Right atrium auricular region (tissue), 2 donors: ENCODE measurements around the gene PDZD2. TPM values are rescaled to one million over a fixed set of nuclear protein-coding genes. Genes with fewer than 3 reads are reported as not detected.

Experiments
- DNase-seq: peaks from one replicate; pipeline ENCODE4 v3.0.0-alpha.2; 2019; ENCODE audit warnings: low spot score
- H3K27ac ChIP-seq, 2 donors: fragments of 200-600 bp; sonication (generic); 1 replicate in 1 of 2; 2 replicates in 1 of 2; pipeline ENCODE4 v1.5.1; 2016 to 2019
- H3K27me3 ChIP-seq, 2 donors: fragments of 200-600 bp; sonication (generic); one replicate each; pipeline versions ENCODE4 v1.5.1 to v1.6.0; 2017 to 2019
- H3K36me3 ChIP-seq: fragments of 200-600 bp; sonication (generic); one replicate; pipeline ENCODE4 v1.5.1; 2016
- H3K4me1 ChIP-seq, 2 donors: fragments of 200-600 bp; sonication (generic); one replicate each; pipeline versions ENCODE4 v1.5.1 to v1.6.0; 2017 to 2019
- H3K4me3 ChIP-seq, 2 donors: fragments of 200-600 bp; sonication (generic); 1 replicate in 1 of 2; 2 replicates in 1 of 2; pipeline ENCODE4 v1.5.1; 2017 to 2019; ENCODE audit warnings: mild to moderate bottlenecking in 1 of 2, moderate library complexity in 1 of 2
- H3K9me3 ChIP-seq, 2 donors: fragments of 200-600 bp; sonication (generic); one replicate each; pipeline ENCODE4 v1.5.1; 2019
- total RNA-seq, 2 donors: library from RNA; depleted of rRNA; stranded (reverse); fragments of >200 nt; gene quantifications; one replicate each; pipeline ENCODE4 v1.1.0, GENCODE V29; 2016
- TF ChIP-seq, protein P1 (sequence below), 2 donors: fragments of 200-600 bp; sonication (generic); IDR thresholded peaks; one replicate each; pipeline ENCODE4 v1.5.1; 2019; ENCODE audit warnings: antibody characterized with exemption in 2 of 2

Gene PDZD2
- total RNA-seq, 2 donors from 2014 or later: 79.5 to 86.4 TPM

DNA sequence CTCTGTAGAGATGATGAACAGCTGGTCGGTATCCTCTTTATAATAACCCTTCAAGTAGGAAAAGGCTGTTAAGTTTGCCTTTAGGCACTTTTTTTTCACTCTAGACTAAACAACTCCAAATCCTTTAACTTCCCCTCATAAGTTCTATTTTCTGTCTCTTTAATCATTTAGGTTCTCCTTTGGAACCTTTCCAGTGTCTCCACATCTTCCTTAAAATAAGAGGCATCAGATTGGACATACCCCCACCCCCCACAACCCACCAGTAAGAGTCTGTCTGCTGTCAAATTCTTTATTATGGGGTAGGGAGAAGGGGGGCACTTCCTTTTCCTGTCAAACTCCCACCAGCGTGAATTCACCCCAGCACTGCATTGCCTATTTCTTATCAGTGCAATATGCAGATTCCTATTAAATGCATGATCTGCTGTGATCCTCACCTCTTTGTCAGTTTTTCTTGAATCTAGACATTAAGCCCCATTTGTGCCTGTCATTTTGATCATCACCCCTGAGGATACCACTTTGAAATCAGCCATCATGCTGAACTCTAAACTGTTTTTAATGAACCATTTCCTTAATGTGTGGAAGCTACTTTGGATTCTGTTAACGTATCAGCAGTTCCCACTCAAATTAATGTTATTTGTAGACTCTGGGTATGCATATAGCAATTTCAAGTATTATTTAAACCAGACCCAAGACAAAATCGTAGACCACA lies 212.2 kb downstream of the PDZD2 start:
- Histone ChIP-seq H3K27ac (no peak overlapping the region), H3K4me3 (no peak overlapping the region), H3K4me1 (peaks cover 0 to 28% of the 10 kb centered on the region in 2 donors), H3K27me3 (no peaks in the 10 kb centered on the region), H3K36me3 (no peaks in the 10 kb centered on the region), H3K9me3 (no peaks in the 10 kb centered on the region)
- TF ChIP-seq, protein P1, sequence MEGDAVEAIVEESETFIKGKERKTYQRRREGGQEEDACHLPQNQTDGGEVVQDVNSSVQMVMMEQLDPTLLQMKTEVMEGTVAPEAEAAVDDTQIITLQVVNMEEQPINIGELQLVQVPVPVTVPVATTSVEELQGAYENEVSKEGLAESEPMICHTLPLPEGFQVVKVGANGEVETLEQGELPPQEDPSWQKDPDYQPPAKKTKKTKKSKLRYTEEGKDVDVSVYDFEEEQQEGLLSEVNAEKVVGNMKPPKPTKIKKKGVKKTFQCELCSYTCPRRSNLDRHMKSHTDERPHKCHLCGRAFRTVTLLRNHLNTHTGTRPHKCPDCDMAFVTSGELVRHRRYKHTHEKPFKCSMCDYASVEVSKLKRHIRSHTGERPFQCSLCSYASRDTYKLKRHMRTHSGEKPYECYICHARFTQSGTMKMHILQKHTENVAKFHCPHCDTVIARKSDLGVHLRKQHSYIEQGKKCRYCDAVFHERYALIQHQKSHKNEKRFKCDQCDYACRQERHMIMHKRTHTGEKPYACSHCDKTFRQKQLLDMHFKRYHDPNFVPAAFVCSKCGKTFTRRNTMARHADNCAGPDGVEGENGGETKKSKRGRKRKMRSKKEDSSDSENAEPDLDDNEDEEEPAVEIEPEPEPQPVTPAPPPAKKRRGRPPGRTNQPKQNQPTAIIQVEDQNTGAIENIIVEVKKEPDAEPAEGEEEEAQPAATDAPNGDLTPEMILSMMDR (IDR thresholded peaks at IDR 0.05): no peak
- no peak for DNase-seq

DNA sequence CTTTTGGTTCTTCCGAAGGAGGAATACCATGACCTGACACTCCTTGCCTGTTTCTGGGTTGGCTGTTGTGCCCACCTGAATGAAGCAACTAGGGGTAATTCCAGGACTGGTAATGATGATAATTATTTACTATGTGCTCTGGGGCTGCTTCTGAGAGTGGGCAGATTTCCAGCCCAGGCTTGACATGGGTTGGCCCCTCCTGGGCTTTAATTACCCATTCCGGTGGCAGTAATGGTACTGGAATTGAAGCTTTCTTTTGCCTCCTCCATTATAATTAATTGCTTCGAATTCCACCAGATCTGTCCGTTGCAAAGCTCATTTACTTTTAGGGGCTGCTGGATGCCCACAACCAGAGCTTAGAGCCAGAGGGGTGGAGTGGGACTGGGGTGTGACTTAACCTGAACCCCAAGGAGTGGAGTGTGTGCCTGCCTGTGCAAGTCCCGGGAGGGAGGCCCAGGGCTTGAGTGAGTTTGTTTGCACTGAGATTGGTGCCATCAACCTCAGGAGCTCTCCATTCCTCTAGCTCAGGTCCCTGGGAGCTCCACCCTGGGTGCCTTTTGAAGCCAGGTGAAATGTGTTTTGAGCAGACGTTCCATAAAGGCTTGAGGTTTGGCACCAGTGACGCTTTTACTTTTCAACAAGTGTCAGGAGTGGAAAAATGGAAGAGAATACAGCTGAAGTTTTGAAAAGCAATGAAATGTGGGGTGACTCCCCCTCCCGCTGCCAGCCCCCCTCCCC lies 214.6 kb downstream of the PDZD2 start:
- peaks cover 0 to 32% of the 10 kb centered on the region in 2 donors for H3K4me1 ChIP-seq
- H3K27ac ChIP-seq: peak overlapping the region; percentile 61 to 78

GRCh38 chr5:31854181-31855133 lies 215.5 kb downstream of the PDZD2 start:
- Histone ChIP-seq H3K27ac (peak overlapping the region; percentile 61 to 78), H3K9me3 (peaks cover 4 to 10% of the 10 kb centered on the region in 2 donors), H3K36me3 (no peaks in the 10 kb centered on the region), H3K4me3 (peak overlapping the region; percentile 44 to 61), H3K4me1 (peaks cover 0 to 32% of the 10 kb centered on the region in 2 donors), H3K27me3 (no peaks in the 10 kb centered on the region)
- peak; percentile 60 for DNase-seq
- TF ChIP-seq, protein P1 (IDR thresholded peaks at IDR 0.05): no peak

More for the DNA sequence above, 214.6 kb downstream of the PDZD2 start:
- TF ChIP-seq, protein P1 (IDR thresholded peaks at IDR 0.05): no peak
- H3K27me3 ChIP-seq: no peaks in the 10 kb centered on the region
- no peaks in the 10 kb centered on the region for H3K36me3 ChIP-seq
- H3K9me3 ChIP-seq: peaks cover 0 to under 1% of the 10 kb centered on the region in 2 donors
- DNase-seq: no peak
- peak overlapping the region in 1 of 2 donors; percentile 61 for H3K4me3 ChIP-seq

DNA sequence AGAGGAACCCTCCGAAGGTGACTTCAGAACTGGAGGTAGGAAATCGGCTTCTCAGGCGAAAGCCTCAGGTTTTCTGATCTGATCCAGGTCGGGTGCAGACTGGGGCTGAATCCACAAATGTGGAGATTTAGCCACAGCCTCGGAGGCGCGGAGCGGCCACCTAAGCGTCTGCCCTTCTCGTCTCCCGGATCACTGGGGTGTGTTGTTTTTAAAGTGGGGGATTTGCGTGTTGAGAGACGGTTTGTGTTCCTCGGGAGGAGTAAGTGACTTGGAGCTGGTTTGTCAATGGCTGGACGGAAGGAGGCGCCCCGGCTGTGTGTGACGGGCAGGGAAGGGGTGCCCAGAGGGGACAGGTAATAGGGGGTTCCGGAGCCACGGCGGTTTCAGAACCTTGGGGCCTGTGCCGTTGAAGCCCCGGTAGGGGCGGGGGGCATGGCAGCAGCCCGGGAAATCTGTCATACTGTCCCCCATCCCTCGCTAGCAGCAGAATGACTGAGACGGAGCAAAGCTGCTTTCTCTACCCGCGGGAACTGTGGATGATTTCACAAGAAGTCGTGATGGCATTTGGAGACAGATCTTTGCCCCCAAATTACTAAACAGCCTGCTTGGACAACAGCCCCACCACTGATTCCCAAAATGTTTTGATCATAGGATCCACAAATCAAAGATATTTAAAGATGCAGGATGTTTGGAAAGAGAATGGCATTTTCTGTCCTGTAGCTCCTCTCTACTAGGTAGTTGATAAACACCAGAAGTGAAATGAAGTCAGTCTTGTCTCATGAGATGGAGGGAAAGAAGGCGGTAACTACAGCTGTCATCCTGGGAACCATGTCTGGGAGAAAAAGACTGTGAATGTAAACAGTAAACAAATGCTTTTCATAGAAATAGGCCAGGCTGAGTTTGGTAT lies 216.5 kb downstream of the PDZD2 start:
- no peaks in the 10 kb centered on the region for H3K27me3 ChIP-seq
- H3K9me3 ChIP-seq: peaks cover 4 to 18% of the 10 kb centered on the region in 2 donors
- DNase-seq: peak; percentile 59
- peaks cover 0 to 32% of the 10 kb centered on the region in 2 donors for H3K4me1 ChIP-seq
- peak overlapping the region; percentile 44 to 61 for H3K4me3 ChIP-seq
- TF ChIP-seq, protein P1 (IDR thresholded peaks at IDR 0.05): no peak
- H3K27ac ChIP-seq: peak overlapping the region; percentile 61 to 78
- no peaks in the 10 kb centered on the region for H3K36me3 ChIP-seq
